Measurements from ENCODE around the gene NCAPH2. TPM values are rescaled to one million over a fixed set of nuclear protein-coding genes. Genes with fewer than 3 reads are reported as not detected.
A peak's percentile ranks its signal among the peaks of the same experiment; 100 is the strongest.

The NCAPH2 gene
- total RNA-seq, 1 experiment from 2014 or later = 24.6 TPM

DNA sequence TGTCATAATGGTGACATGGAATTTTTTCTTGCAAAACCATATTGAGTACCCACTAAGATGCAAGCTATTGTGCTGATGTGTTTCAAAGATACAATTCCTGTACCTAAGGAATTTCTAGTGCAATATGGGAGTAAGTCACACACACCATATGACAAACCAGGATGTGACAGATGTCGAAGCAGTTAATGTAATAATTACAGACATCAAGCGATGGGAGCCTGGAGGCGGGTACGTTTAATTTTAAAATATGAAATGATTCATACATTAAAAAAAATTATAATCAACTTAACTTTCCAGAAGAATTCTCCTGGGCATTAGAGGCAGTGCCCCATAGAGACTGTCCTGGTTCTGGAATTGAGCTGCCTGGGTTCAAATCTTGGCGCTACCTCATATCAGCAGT is 48.7 kb downstream of the NCAPH2 start:
- no peaks in the 10 kb centered on the region for H3K79me2 ChIP-seq (ENCODE audit: low read length)
- no peaks in the 10 kb centered on the region for H3K36me3 ChIP-seq (ENCODE audit: insufficient read depth, low read length)
- H3K4me3 ChIP-seq (ENCODE audit: low read length) = no peak overlapping the region
- no peak overlapping the region for H3K27ac ChIP-seq (ENCODE audit: low read length)
- H3K9me3 ChIP-seq (ENCODE audit: low read length) = no peaks in the 10 kb centered on the region
- no peak for DNase-seq
- no peaks in the 10 kb centered on the region for H3K4me1 ChIP-seq (ENCODE audit: low read length)
- no peaks in the 10 kb centered on the region for H3K9me2 ChIP-seq (replicated peaks; ENCODE audit: insufficient read depth, low read length)
- no peak overlapping the region for H2AFZ ChIP-seq (ENCODE audit: low read length)
- no peak overlapping the region for H3K9ac ChIP-seq (ENCODE audit: low read length)
- H3K4me2 ChIP-seq (ENCODE audit: low read depth, low read length, poor library complexity, severe bottlenecking) = no peak overlapping the region
- H4K20me1 ChIP-seq (ENCODE audit: insufficient read depth, low read depth, low read length) = no peaks in the 10 kb centered on the region
- no peaks in the 10 kb centered on the region for H3K27me3 ChIP-seq (ENCODE audit: low read length)

DNA sequence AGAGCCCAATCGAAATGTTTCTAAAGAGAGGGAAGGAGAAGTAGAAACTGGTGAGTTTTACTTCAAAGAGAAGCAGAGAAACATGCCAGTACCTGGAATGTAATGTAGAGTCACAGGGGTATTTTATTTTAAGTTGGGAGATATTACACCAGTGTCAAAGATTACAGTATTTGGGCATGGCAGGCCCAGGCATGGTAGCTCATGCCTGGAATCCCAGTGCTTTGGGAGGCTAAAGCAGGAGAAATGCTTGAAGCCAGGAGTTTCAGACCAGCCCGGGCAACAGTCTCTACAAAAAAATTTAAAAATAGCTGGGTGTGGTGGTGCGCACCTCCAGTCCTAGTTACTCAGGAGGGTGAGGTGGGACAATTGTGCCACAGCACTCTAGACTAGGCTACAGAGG is 52.0 kb downstream of the NCAPH2 start:
- Histone ChIP-seq H3K9me3 (ENCODE audit: low read length) (no peaks in the 10 kb centered on the region), H3K9me2 (replicated peaks; ENCODE audit: insufficient read depth, low read length) (no peaks in the 10 kb centered on the region), H3K27me3 (ENCODE audit: low read length) (no peaks in the 10 kb centered on the region), H2AFZ (ENCODE audit: low read length) (no peak overlapping the region), H3K4me1 (ENCODE audit: low read length) (peaks cover 9% of the 10 kb centered on the region), H3K9ac (ENCODE audit: low read length) (no peak overlapping the region), H3K4me2 (ENCODE audit: low read depth, low read length, poor library complexity, severe bottlenecking) (no peak overlapping the region), H4K20me1 (ENCODE audit: insufficient read depth, low read depth, low read length) (no peaks in the 10 kb centered on the region), H3K4me3 (ENCODE audit: low read length) (no peak overlapping the region), H3K79me2 (ENCODE audit: low read length) (no peaks in the 10 kb centered on the region), H3K36me3 (ENCODE audit: insufficient read depth, low read length) (no peaks in the 10 kb centered on the region), H3K27ac (ENCODE audit: low read length) (no peak overlapping the region)
- DNase-seq = no peak

DNA sequence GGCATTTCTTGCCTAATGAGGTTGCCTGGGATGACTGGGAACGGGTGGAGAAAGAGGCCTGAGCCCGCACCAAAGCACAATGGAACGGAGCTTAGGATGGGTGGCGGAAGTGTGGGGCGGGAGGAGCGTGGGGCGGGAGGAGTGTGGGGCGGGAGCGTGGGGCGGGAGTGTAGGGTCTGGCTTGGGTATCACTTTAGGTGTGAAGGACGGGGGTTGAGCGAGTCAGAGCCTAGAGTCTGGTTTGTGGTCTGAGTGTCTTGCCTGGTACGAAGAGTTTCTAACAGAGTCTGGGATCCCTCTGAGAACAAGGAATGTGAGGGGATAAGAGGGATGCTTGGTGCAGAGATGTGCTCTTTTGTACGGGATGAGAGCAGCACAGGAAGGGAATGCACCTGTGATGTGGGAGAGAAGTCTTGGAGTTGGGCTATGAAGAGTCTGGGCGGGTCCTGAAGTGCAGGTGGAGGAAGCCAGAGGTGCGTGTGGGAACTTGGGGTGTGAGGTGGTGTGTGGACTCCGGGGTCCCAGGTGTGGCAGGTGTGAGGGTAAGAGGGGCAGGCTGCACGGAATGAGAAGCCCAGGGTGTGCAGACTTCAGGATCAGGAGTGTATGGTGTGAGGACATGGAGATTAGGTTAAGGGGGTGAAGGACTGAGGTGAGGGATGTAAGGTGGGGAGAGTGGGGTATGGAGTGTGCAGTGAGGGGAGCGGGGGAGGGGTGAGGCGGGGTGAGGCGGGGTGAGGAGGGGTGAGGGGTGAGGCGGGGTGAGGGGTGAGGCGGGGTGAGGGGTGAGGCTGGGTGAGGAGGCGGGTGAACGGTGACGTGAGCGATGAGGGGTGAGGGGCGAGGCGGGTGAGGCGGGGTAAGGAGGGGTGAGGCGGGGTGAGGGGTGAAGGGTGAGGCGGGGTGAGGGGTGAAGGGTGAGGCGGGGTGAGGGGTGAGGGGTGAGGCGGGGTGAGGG is 53.7 kb downstream of the NCAPH2 start:
- Histone ChIP-seq H3K27ac (ENCODE audit: low read length) (no peak overlapping the region), H3K36me3 (ENCODE audit: insufficient read depth, low read length) (no peaks in the 10 kb centered on the region), H3K27me3 (ENCODE audit: low read length) (no peaks in the 10 kb centered on the region), H3K4me2 (ENCODE audit: low read depth, low read length, poor library complexity, severe bottlenecking) (no peak overlapping the region), H4K20me1 (ENCODE audit: insufficient read depth, low read depth, low read length) (no peaks in the 10 kb centered on the region), H3K4me1 (ENCODE audit: low read length) (peaks cover 9% of the 10 kb centered on the region), H3K9me2 (replicated peaks; ENCODE audit: insufficient read depth, low read length) (no peaks in the 10 kb centered on the region), H2AFZ (ENCODE audit: low read length) (no peak overlapping the region), H3K9me3 (ENCODE audit: low read length) (no peaks in the 10 kb centered on the region), H3K79me2 (ENCODE audit: low read length) (no peaks in the 10 kb centered on the region), H3K9ac (ENCODE audit: low read length) (no peak overlapping the region), H3K4me3 (ENCODE audit: low read length) (no peak overlapping the region)
- DNase-seq = no peak

DNA sequence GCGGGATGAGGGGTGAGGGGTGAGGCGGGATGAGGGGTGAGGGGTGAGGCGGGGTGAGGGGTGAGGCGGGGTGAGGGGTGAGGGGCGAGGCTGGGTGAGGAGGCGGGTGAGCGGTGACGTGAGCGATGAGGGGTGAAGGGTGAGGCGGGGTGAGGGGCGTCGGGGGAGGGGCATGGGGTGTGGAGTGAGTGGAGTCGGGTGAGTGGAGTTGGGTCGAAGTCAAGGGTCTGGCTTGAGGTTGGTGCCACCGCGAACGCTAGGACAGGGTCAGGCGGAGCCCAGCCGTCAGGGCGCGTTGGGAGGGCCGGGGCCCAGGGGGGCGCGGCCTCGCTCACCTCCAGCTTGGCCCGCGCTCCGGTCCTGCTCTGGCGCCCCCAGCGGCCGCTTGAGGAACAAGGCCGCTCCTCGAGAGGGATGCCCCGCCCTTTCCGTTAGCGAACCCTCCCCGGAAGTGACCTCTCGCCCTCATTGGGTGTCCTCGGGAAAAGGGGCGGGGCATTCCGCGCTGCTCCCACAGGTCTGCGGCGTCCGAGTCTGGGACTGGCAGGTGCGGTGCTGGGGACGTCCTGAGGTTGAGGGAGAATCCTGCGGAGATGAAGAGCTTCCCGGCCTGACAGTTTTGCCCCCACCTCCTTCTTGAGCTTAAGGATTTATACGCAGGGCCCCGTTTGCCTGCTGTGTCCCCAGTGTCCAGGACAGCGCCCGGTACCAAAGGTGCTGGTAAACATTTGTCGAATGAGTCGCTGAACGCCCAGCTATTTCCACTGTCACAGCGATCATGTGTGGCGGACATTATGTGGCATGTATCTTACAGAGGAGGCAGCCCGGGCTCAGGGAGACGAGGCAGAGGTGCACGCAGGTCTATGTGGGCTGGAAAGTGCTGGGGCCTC is 54.7 kb downstream of the NCAPH2 start, which contains the start of gene SYCE3:
Gene SYCE3 (minus strand): TSS at position 397 of the 890 bp plus-strand sequence. CDS start 6,514 bp downstream, outside the sequence.
- Histone ChIP-seq H3K4me3 (ENCODE audit: low read length) (peak within 1 kb of the TSS; percentile 96), H3K27ac (ENCODE audit: low read length) (no peak within 1 kb of the TSS), H2AFZ (ENCODE audit: low read length) (peak within 1 kb of the TSS; percentile 95)

DNA sequence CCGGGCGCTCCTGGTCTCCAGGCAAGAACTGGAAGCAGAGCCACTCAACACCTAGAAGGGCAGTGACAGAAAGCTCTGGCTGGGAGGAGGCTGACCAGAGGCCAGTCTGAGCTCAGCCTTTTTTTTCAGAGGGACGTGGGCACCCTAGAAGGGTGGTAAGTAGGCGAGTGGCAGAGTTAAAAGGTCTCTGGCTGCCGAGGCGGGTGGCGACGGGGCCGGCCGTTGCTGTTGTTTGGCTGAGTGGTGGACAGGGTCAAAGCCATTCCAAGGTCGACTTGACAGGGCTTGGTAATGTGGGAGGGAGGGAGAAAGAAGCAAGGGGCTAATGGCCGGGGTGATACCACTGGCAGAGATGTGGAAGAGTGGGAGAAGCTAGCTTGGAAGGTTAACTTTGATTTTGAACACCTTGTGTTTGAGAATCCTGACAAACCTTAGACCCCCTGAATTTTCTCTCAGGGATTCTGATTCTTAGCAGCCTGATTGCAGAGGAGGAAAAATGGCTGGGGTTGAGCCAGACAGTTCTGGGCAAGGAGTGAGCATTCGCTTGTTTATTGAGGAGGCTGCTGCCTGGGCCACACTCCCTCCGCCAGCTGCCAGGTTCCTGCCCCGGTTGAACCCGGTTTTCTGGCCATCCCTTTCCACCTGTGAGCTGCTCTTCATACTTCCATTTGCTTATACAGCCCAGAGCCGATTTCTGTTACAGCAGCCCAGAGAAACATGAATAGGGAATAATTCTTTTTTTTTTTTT is 55.6 kb downstream of the NCAPH2 start:
- no peaks in the 10 kb centered on the region for H3K27me3 ChIP-seq (ENCODE audit: low read length)

More for the DNA sequence above, 54.7 kb downstream of the NCAPH2 start, which contains the start of gene SYCE3:
- no peaks in the 10 kb centered on the region for H3K36me3 ChIP-seq (ENCODE audit: insufficient read depth, low read length)
- H3K9ac ChIP-seq (ENCODE audit: low read length) = peak within 1 kb of the TSS; percentile 85
- H3K9me2 ChIP-seq (replicated peaks; ENCODE audit: insufficient read depth, low read length) = no peaks in the 10 kb centered on the region
- H3K27me3 ChIP-seq (ENCODE audit: low read length) = no peaks in the 10 kb centered on the region
- peak within 1 kb of the TSS; percentile 100 for H3K4me2 ChIP-seq (ENCODE audit: low read depth, low read length, poor library complexity, severe bottlenecking)
- H4K20me1 ChIP-seq (ENCODE audit: insufficient read depth, low read depth, low read length) = no peaks in the 10 kb centered on the region
- no peaks in the 10 kb centered on the region for H3K9me3 ChIP-seq (ENCODE audit: low read length)
- H3K4me1 ChIP-seq (ENCODE audit: low read length) = peaks cover 9% of the 10 kb centered on the region
- H3K79me2 ChIP-seq (ENCODE audit: low read length) = no peaks in the 10 kb centered on the region
- peak; percentile 99 for DNase-seq

DNA sequence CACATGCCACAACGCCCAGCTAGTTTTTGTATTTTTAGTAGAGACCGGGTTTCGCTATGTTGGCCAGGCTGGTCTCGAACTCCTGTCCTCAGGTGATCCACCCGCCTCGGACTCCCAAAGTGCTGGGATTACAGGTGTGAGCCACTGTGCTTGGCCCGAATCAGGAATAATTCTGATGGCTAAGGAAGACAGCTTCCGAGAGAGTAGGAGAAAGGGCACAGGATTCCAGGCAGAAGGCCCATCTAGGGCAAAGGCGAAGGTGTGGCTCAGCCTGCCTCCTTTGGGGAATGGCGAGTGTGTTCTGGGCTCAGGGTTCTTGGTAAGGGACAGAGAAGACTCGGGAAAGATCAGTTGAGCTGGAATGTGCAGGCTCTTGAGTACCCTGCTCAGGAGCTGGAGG is 56.3 kb downstream of the NCAPH2 start:
- Histone ChIP-seq H3K4me2 (ENCODE audit: low read depth, low read length, poor library complexity, severe bottlenecking) (no peak overlapping the region), H3K4me3 (ENCODE audit: low read length) (no peak overlapping the region), H3K36me3 (ENCODE audit: insufficient read depth, low read length) (peaks cover 9% of the 10 kb centered on the region), H3K27ac (ENCODE audit: low read length) (no peak overlapping the region), H3K27me3 (ENCODE audit: low read length) (no peaks in the 10 kb centered on the region), H4K20me1 (ENCODE audit: insufficient read depth, low read depth, low read length) (no peaks in the 10 kb centered on the region), H3K9me2 (replicated peaks; ENCODE audit: insufficient read depth, low read length) (no peaks in the 10 kb centered on the region), H3K79me2 (ENCODE audit: low read length) (no peaks in the 10 kb centered on the region), H3K9ac (ENCODE audit: low read length) (no peak overlapping the region), H2AFZ (ENCODE audit: low read length) (no peak overlapping the region), H3K9me3 (ENCODE audit: low read length) (no peaks in the 10 kb centered on the region), H3K4me1 (ENCODE audit: low read length) (peaks cover 9% of the 10 kb centered on the region)
- no peak for DNase-seq

More for the DNA sequence above, 55.6 kb downstream of the NCAPH2 start:
- peaks cover 9% of the 10 kb centered on the region for H3K4me1 ChIP-seq (ENCODE audit: low read length)
- no peaks in the 10 kb centered on the region for H3K79me2 ChIP-seq (ENCODE audit: low read length)
- no peaks in the 10 kb centered on the region for H3K9me2 ChIP-seq (replicated peaks; ENCODE audit: insufficient read depth, low read length)
- peak overlapping the region; percentile 96 for H3K4me3 ChIP-seq (ENCODE audit: low read length)
- peak overlapping the region; percentile 85 for H3K9ac ChIP-seq (ENCODE audit: low read length)
- peak overlapping the region; percentile 95 for H2AFZ ChIP-seq (ENCODE audit: low read length)
- peak overlapping the region; percentile 100 for H3K4me2 ChIP-seq (ENCODE audit: low read depth, low read length, poor library complexity, severe bottlenecking)
- H4K20me1 ChIP-seq (ENCODE audit: insufficient read depth, low read depth, low read length) = no peaks in the 10 kb centered on the region
- H3K27ac ChIP-seq (ENCODE audit: low read length) = no peak overlapping the region
- DNase-seq = no peak
- H3K36me3 ChIP-seq (ENCODE audit: insufficient read depth, low read length) = peaks cover 2% of the 10 kb centered on the region
- no peaks in the 10 kb centered on the region for H3K9me3 ChIP-seq (ENCODE audit: low read length)

DNA sequence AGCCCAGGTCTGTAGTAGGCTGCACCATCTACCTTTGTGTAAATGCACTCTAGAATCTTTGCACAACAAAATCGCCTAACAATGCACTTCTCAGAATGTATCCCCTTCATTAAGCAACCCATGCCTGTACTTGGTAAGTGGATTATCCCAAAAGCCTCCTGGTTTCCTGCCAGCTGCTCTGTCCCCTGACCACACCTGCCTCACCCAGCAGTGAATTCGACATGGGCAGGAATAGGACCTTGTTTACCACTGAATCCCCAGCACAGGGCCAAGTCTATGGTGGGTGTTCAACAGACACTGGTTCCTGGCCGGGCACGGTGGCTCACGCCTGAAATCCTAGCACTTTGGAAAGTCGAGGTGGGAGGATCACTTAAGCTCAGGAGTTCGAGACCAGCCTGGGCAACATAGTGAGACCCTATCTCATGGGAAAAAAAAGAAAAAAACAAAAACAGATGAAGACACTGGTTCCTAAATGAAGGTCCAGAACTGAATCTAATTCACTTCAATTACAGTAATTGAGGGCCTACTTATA is 59.8 kb downstream of the NCAPH2 start:
- peaks cover 9% of the 10 kb centered on the region for H3K4me1 ChIP-seq (ENCODE audit: low read length)

More for the DNA sequence above, 59.8 kb downstream of the NCAPH2 start:
- no peak overlapping the region for H3K4me2 ChIP-seq (ENCODE audit: low read depth, low read length, poor library complexity, severe bottlenecking)
- H4K20me1 ChIP-seq (ENCODE audit: insufficient read depth, low read depth, low read length) = no peaks in the 10 kb centered on the region
- no peaks in the 10 kb centered on the region for H3K9me2 ChIP-seq (replicated peaks; ENCODE audit: insufficient read depth, low read length)
- no peak overlapping the region for H3K27ac ChIP-seq (ENCODE audit: low read length)
- H3K4me3 ChIP-seq (ENCODE audit: low read length) = no peak overlapping the region
- no peaks in the 10 kb centered on the region for H3K79me2 ChIP-seq (ENCODE audit: low read length)
- peaks cover 21% of the 10 kb centered on the region for H3K36me3 ChIP-seq (ENCODE audit: insufficient read depth, low read length)
- no peaks in the 10 kb centered on the region for H3K27me3 ChIP-seq (ENCODE audit: low read length)
- H3K9ac ChIP-seq (ENCODE audit: low read length) = no peak overlapping the region
- DNase-seq = no peak
- no peak overlapping the region for H2AFZ ChIP-seq (ENCODE audit: low read length)
- no peaks in the 10 kb centered on the region for H3K9me3 ChIP-seq (ENCODE audit: low read length)

Data from Karpas-422 (cell line).